ENCODE measurements around the gene PLA2G10. TPM values are rescaled to one million over a fixed set of nuclear protein-coding genes. Genes with fewer than 3 reads are reported as not detected.

Gene PLA2G10
- total RNA-seq, 1 donor from 2014 or later = not detected

DNA sequence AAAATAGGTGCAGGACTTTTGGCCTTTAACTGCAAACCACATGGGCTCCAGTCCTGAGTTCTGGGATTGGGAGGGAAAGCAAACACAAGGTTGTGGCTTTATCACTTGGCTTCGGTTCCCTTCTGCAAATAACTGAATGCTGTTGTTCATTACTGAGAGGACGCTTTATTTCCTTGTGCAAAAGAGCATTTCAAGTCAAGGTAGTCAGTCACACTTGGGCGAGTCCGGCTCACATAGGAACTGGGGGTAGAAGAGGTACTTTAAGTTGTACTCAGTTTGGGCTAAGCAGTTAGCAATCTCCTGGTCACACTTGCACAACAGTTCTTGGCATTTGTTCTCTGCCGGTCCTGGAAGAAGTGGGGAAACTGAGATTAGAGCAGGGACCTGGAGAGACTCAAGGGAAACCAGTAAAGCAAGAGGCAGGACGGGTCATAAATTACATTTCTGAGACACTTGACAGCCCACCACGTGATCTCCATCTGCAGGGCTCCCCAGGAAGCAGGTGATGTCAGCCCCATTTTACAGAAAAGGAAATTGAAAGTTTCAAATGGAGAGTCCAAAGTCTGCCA, 21.6 kb downstream of the PLA2G10 start:
- no peak overlapping the region for H3K4me3 ChIP-seq
- intact Hi-C loops (cut with micrococcal nuclease) = no loop called here
- no peaks in the 10 kb centered on the region for H3K9me3 ChIP-seq (replicated peaks)
- peaks cover 22% of the 10 kb centered on the region for H3K36me3 ChIP-seq
- DNase-seq = no peak
- no peak for TF ChIP-seq CTCF (IDR thresholded peaks at IDR 0.05; ENCODE audit: borderline replicate concordance)
- no peak overlapping the region for H3K27ac ChIP-seq (replicated peaks)
- H3K4me1 ChIP-seq = no peaks in the 10 kb centered on the region
- peaks cover 6% of the 10 kb centered on the region for H3K27me3 ChIP-seq (ENCODE audit: low read depth)

DNA sequence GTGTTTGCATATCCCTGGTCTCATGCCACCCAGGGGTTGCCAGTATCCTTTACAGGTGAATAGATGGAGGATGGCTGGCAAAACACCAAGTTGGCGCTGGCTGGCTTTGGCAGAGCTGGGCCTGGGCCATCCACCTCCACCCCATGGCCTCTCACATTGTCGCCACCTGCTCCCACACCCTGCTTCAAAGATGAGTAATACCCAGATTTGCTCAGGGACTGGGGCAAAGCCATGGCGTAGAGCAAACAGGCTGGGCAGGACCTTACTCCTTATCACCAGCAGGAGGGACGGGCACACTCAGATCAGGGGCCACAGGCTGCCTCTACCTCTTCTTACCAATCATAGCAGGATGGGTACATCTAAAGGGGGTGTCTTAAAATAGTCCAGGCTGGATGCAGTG, 24.3 kb downstream of the PLA2G10 start:
- Histone ChIP-seq H3K27ac (replicated peaks) (no peak overlapping the region), H3K4me1 (no peaks in the 10 kb centered on the region), H3K27me3 (ENCODE audit: low read depth) (no peaks in the 10 kb centered on the region), H3K9me3 (replicated peaks) (no peaks in the 10 kb centered on the region), H3K4me3 (no peak overlapping the region), H3K36me3 (peaks cover 49% of the 10 kb centered on the region)
- TF ChIP-seq CTCF (IDR thresholded peaks at IDR 0.05; ENCODE audit: borderline replicate concordance) = no peak
- no peak for DNase-seq
- intact Hi-C loops (cut with micrococcal nuclease) = no loop called here

DNA sequence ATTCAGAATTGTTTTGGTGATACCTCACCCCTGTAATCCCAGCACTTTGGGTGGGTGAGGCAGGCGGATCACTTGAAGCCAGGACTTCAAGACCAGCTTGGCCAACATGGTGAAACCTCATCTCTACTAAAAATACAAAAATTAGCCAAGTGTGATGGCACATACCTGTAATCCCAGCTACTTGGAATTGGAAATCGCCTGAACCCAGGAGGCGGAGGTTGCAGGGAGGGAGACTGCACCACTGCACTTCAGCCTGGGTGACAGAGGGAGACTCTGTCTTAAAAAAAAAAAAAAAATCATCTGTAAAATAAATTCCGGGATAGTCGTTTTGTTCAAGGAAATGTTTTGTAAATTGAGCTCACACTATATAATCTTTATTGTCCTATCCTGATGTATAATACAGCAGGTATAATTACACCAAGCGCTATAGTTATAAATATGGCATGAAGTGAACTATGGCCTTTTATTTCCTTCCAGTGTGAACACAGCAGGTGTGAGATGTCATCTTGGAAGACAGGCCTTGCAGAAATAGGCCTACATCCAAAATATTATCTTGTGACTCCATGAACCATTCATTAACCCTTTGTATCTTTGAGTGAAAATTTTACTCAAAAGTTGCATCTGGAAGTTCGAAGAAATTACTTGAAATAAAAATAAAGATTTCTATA, 25.4 kb downstream of the PLA2G10 start:
- Histone ChIP-seq H3K36me3 (peaks cover 60% of the 10 kb centered on the region), H3K4me3 (no peak overlapping the region), H3K9me3 (replicated peaks) (no peaks in the 10 kb centered on the region), H3K4me1 (no peaks in the 10 kb centered on the region), H3K27me3 (ENCODE audit: low read depth) (no peaks in the 10 kb centered on the region), H3K27ac (replicated peaks) (no peak overlapping the region)
- intact Hi-C loops (cut with micrococcal nuclease) = no loop called here
- no peak for DNase-seq
- TF ChIP-seq CTCF (IDR thresholded peaks at IDR 0.05; ENCODE audit: borderline replicate concordance) = no peak

- Histone ChIP-seq H3K9me3 (replicated peaks) (no peaks in the 10 kb centered on the region), H3K36me3 (peaks cover 71% of the 10 kb centered on the region), H3K4me1 (no peaks in the 10 kb centered on the region), H3K27me3 (ENCODE audit: low read depth) (no peaks in the 10 kb centered on the region), H3K27ac (replicated peaks) (no peak overlapping the region), H3K4me3 (no peak overlapping the region)
- no peak for TF ChIP-seq CTCF (IDR thresholded peaks at IDR 0.05; ENCODE audit: borderline replicate concordance)
- intact Hi-C loops (cut with micrococcal nuclease) = no loop called here
- no peak for DNase-seq
Measured at GRCh38 chr16:14667347-14668266, 26.5 kb downstream of the PLA2G10 start.

- Histone ChIP-seq H3K27me3 (ENCODE audit: low read depth) (no peaks in the 10 kb centered on the region), H3K9me3 (replicated peaks) (no peaks in the 10 kb centered on the region), H3K36me3 (peaks cover 92% of the 10 kb centered on the region), H3K4me3 (no peak overlapping the region), H3K4me1 (no peaks in the 10 kb centered on the region), H3K27ac (replicated peaks) (no peak overlapping the region)
- no peak for TF ChIP-seq CTCF (IDR thresholded peaks at IDR 0.05; ENCODE audit: borderline replicate concordance)
- intact Hi-C loops (cut with micrococcal nuclease) = no loop called here
- no peak for DNase-seq
Measured at GRCh38 chr16:14658063-14658462, 36.0 kb downstream of the PLA2G10 start.

Data from left ventricle myocardium inferior (tissue), 1 donor.